K562 (cell line): ENCODE measurements around the gene WASHC3. TPM values are rescaled to one million over a fixed set of nuclear protein-coding genes. Genes with fewer than 3 reads are reported as not detected.
"Not testable (repeated sequence)": the region's sequence is repeated elsewhere in the genome, so short reads cannot be mapped to it uniquely, and the experiment has no call there.

ENCODE experiments used
- ATAC-seq: fragments of 200-7000 bp; cut with Tn5 transposase; 3 replicates; pipeline ENCODE4 v1.9.1; 2020; ENCODE audit warnings: moderate library complexity
- BruUV-seq: library from RNA; stranded (reverse); fragments of 400-500 nt; replicated peaks from 2 replicates; lab custom pipeline; 2021; lab: Mats Ljungman, UMichigan
- CTCF ChIA-PET: fragments of 300-600 bp; formaldehyde crosslinking; extraction: SDS; loops from one replicate; lab custom pipeline; 2021; ENCODE audit warnings: low intra/inter-chr PET ratio; lab: Yijun Ruan, JAX
- POLR2A ChIA-PET: fragments of 300-600, 350-650 bp; sonication (Branson Sonifier 250); formaldehyde crosslinking; extraction: SDS; loops from one replicate; lab custom pipeline; 2021; ENCODE audit warnings: antibody characterized with exemption, inconsistent platforms; lab: Yijun Ruan, JAX
- DNase-seq, 4 experiments: peaks; one replicate each; pipeline versions ENCODE4 v3.0.0 to v3.0.0-alpha.2; 2011 to 2018; ENCODE audit warnings: low spot score in 3 of 4, mixed read lengths in 3 of 4; ENCODE audit errors: extremely low read depth in 1 of 4
- FAIRE-seq: peaks from 2 replicates; lab custom pipeline; 2011; peaks lifted over from hg19 to GRCh38; lab: Jason Lieb, UNC
- H2AFZ ChIP-seq: 2 replicates; pipeline ENCODE4 v1.6.0; 2011; ENCODE audit warnings: low read depth, low read length, control low read depth, inconsistent platforms
- H3K27ac ChIP-seq: fragments of 200-600 bp; 3 replicates; pipeline ENCODE4 v1.8.0; 2011; ENCODE audit warnings: low read depth, mild to moderate bottlenecking, control low read depth, inconsistent platforms, low read length, moderate library complexity, mixed read lengths; ENCODE audit errors: extremely low read depth
- H3K27me3 ChIP-seq, 2 experiments: fragments of 300-600 bp in 1 of 2; 2 replicates in 1 of 2; 3 replicates in 1 of 2; pipeline versions ENCODE4 v1.6.0 to v1.8.0; 2011; ENCODE audit warnings: inconsistent platforms in 2 of 2, low read length in 2 of 2, mild to moderate bottlenecking in 1 of 2, mixed read lengths in 1 of 2, moderate library complexity in 1 of 2; ENCODE audit not compliant: control insufficient read depth in 2 of 2, insufficient read depth in 2 of 2
- H3K36me3 ChIP-seq: fragments of 300-600 bp; 3 replicates; pipeline ENCODE4 v1.8.0; 2011; ENCODE audit warnings: mild to moderate bottlenecking, low read length, inconsistent platforms; ENCODE audit not compliant: control insufficient read depth, insufficient read depth
- H3K4me1 ChIP-seq, 2 experiments: fragments of 200-600 bp in 1 of 2; replicated peaks in 1 of 2; 2 replicates in 1 of 2; 3 replicates in 1 of 2; pipeline versions ENCODE4 v1.5.1 to v1.8.0; 2011; ENCODE audit warnings: inconsistent platforms in 2 of 2, low read length in 2 of 2, mild to moderate bottlenecking in 1 of 2, mixed read lengths in 1 of 2, moderate library complexity in 1 of 2; ENCODE audit not compliant: control insufficient read depth in 2 of 2, insufficient read depth in 2 of 2
- H3K4me2 ChIP-seq: 2 replicates; pipeline ENCODE4 v1.6.1; 2011; ENCODE audit warnings: low read length, control low read depth, inconsistent platforms, mixed read lengths; ENCODE audit not compliant: insufficient read depth
- H3K4me3 ChIP-seq: fragments of 200-600 bp; sonication (generic), shearing (Covaris generic); 2 replicates; pipeline ENCODE4 v1.5.1; 2016; ENCODE audit warnings: control low read depth, inconsistent platforms
- H3K79me2 ChIP-seq: fragments of 200-600 bp; 3 replicates; pipeline ENCODE4 v1.8.0; 2011; ENCODE audit warnings: low read length, inconsistent platforms; ENCODE audit not compliant: control insufficient read depth, insufficient read depth
- H3K9ac ChIP-seq, 2 experiments: 2 replicates each; pipeline versions ENCODE4 v1.6.0 to v1.6.1; 2011; ENCODE audit warnings: low read depth in 2 of 2, low read length in 2 of 2, control low read depth in 1 of 2, inconsistent platforms in 1 of 2, mild to moderate bottlenecking in 1 of 2, mixed read lengths in 1 of 2; ENCODE audit not compliant: insufficient read depth in 1 of 2
- H3K9me1 ChIP-seq: one replicate; pipeline ENCODE4 v1.6.0; 2011; ENCODE audit warnings: inconsistent platforms, mild to moderate bottlenecking, low read length, moderate library complexity; ENCODE audit not compliant: control insufficient read depth, insufficient read depth
- H3K9me3 ChIP-seq: replicated peaks from 2 replicates; pipeline ENCODE4 v1.5.1; 2011; ENCODE audit warnings: low read depth, low read length, inconsistent platforms; ENCODE audit not compliant: control insufficient read depth, insufficient read depth
- H4K20me1 ChIP-seq: replicated peaks from 2 replicates; pipeline ENCODE4 v1.6.1; 2011; ENCODE audit warnings: low read length, inconsistent platforms, mixed read lengths; ENCODE audit not compliant: control insufficient read depth, insufficient read depth
- ARID3A ChIP-seq: IDR thresholded peaks from 2 replicates; pipeline ENCODE4 v1.6.1; 2012; ENCODE audit warnings: low read depth, low read length, improper control_type of control experiment, borderline replicate concordance
- BRD9 ChIP-seq: fragments of 450-650 bp; IDR thresholded peaks from 2 replicates; pipeline ENCODE4 v1.6.1; 2018; ENCODE audit warnings: low read depth; ENCODE audit not compliant: partially characterized antibody
- E2F5 ChIP-seq: sonication (generic); formaldehyde crosslinking; IDR thresholded peaks from 2 replicates; pipeline ENCODE4 v1.8.0; 2022; ENCODE audit warnings: mild to moderate bottlenecking, missing genetic modification reagents
- EP300 ChIP-seq: IDR thresholded peaks from 2 replicates; pipeline ENCODE4 v1.6.1; 2012; ENCODE audit warnings: low read length, improper control_type of control experiment
- FOS ChIP-seq: IDR thresholded peaks from 3 replicates; pipeline ENCODE4 v1.6.1; 2011; ENCODE audit not compliant: insufficient read length; ENCODE audit errors: extremely low read depth
- HDAC2 ChIP-seq: fragments of 450-650 bp; IDR thresholded peaks from 2 replicates; pipeline ENCODE4 v1.6.1; 2016; ENCODE audit warnings: mild to moderate bottlenecking
- TFE3 ChIP-seq: fragments of 450-650 bp; formaldehyde crosslinking; IDR thresholded peaks from 2 replicates; pipeline ENCODE4 v1.4.0; 2020; ENCODE audit warnings: mild to moderate bottlenecking, mixed read lengths
- ZC3H11A ChIP-seq: IDR thresholded peaks from 2 replicates; pipeline ENCODE4 v1.6.1; 2012; ENCODE audit warnings: low read depth, low read length, improper control_type of control experiment
- ZFX ChIP-seq: sonication (generic); formaldehyde crosslinking; IDR thresholded peaks from 2 replicates; pipeline ENCODE4 v1.8.0; 2022; ENCODE audit warnings: mild to moderate bottlenecking, missing genetic modification reagents, moderate library complexity
- WGBS: fragments of 100-300 bp; shearing (Covaris generic); methylation state at CpG from one replicate; pipeline ENCODE4 v1.1.6; 2016; ENCODE audit warnings: low coverage, mixed read lengths; ENCODE audit not compliant: insufficient coverage; ENCODE audit errors: missing lambda C conversion rate; 5-methylcytosine and 5-hydroxymethylcytosine counted together
- in situ Hi-C: fragments of 300-500 bp; cut with MboI; formaldehyde crosslinking; loops from 4 replicates; pipeline ENCODE4 v1.15.0; 2018; ENCODE audit warnings: inconsistent platforms, mixed read lengths
- intact Hi-C: fragments of 100-400 bp; cut with micrococcal nuclease; formaldehyde crosslinking; loops from 2 replicates; pipeline ENCODE4 v1.14.2; 2022
- polyA plus RNA-seq, 8 experiments: library from polyadenylated mRNA; depleted of rRNA in 4 of 8; stranded (reverse) in 5 of 8; unstranded in 3 of 8; fragments of >200 nt; fragmentation: Nextera tagmentation in 2 of 8; fragmentation: Illumina TruSeq in 1 of 8; extraction: Ambion mirVana in 2 of 8; extraction: Trizol in 1 of 8; gene quantifications; 2 replicates each; pipeline versions ENCODE4 v1.2.1 to v1.2.3, GENCODE V29; 2011 to 2014; ENCODE audit warnings: inconsistent platforms in 1 of 8, missing spikeins in 1 of 8
- total RNA-seq, 7 experiments: library from RNA; depleted of rRNA in 6 of 7; stranded (reverse); fragments of >200 nt in 6 of 7; fragmentation: Illumina TruSeq in 2 of 7; extraction: Trizol in 2 of 7; gene quantifications; 2 replicates each; pipeline versions ENCODE4 v1.2.1 to v1.2.3, GENCODE V29; 2011 to 2021; ENCODE audit warnings: low replicate concordance in 1 of 7

WASHC3 gene
- total and polyA plus RNA-seq, 9 of the 15 experiments (the other 6 are each of a cell fraction or from before 2014, with no cell fraction given) = 14.3 to 74.9 (median 35.1) TPM

GRCh38 chr12:102018607-102019006, 43.2 kb downstream of the WASHC3 start:
- H3K4me2 ChIP-seq, ATAC-seq, H2AFZ ChIP-seq, in situ Hi-C loops, H3K4me1 ChIP-seq, H3K9ac ChIP-seq, CTCF ChIA-PET, H3K9me1 ChIP-seq, BruUV-seq, DNase-seq, intact Hi-C loops, H3K79me2 ChIP-seq, H3K36me3 ChIP-seq, H3K27ac ChIP-seq, H3K27me3 ChIP-seq, H3K4me3 ChIP-seq: not testable (repeated sequence)
- POLR2A ChIA-PET = interaction anchor here (0.7 kb wide), 1 partner anchor 126 kb away, joined by 4 read pairs; no protein-coding TSS in a partner anchor
- 0 out of 2 replicates have a peak, but pooled peaks have one; percentile 71 for TF ChIP-seq ZC3H11A
- TF ChIP-seq, all 486 proteins: peak for 1; not testable (repeated sequence) for 485
- not testable (repeated sequence) for H4K20me1 ChIP-seq, FAIRE-seq, H3K9me3 ChIP-seq
- WGBS = 91% methylated on average over 5 of the region's 5 CpGs

- Histone ChIP-seq H3K4me1 (no peaks in the 10 kb centered on the region), H3K4me3 (no peak overlapping the region), H3K9ac (no peak overlapping the region), H3K9me1 (no peaks in the 10 kb centered on the region), H4K20me1 (no peaks in the 10 kb centered on the region), H2AFZ (no peak overlapping the region), H3K36me3 (no peaks in the 10 kb centered on the region), H3K4me2 (no peak overlapping the region), H3K79me2 (no peaks in the 10 kb centered on the region), H3K27me3 (no peaks in the 10 kb centered on the region), H3K9me3 (no peaks in the 10 kb centered on the region), H3K27ac (no peak overlapping the region)
- FAIRE-seq (no peak), ATAC-seq (no peak), DNase-seq (no peak)
- no TSS peak for BruUV-seq
- ChIA-PET CTCF (no interaction called here), POLR2A (interaction anchor here (1.0 kb wide), 1 partner anchor 13 kb away, joined by 3 read pairs; no protein-coding TSS in a partner anchor)
- WGBS = 31% methylated on average over 1 of the region's 1 CpG
- in situ Hi-C loops = no loop called here
- intact Hi-C loops = no loop called here
- TF ChIP-seq EP300 (no peak), FOS (no peak), ARID3A (no peak), HDAC2 (no peak), E2F5 (no peak), BRD9 (no peak), TFE3 (no peak), ZFX (CRISPR knock-in tag) (no peak)
These were observed 45.3 kb downstream of the WASHC3 start for GRCh38 chr12:102016472-102016871.
